Activated CD4-positive, CD25-positive, alpha-beta regulatory T cell treated with anti-CD3 and anti-CD28 coated beads, Interleukin-2, amount 50 U/mL, for 24 hours (primary cell): ENCODE data around the gene GRB10.

Experiments
- ATAC-seq, 2 donors: fragments of 150-1000 bp; cut with Tn5 transposase; one replicate each; pipeline ENCODE4 v1.10.0; 2021; ENCODE audit warnings: mild to moderate bottlenecking in 1 of 2, moderate library complexity in 1 of 2

Gene GRB10

DNA sequence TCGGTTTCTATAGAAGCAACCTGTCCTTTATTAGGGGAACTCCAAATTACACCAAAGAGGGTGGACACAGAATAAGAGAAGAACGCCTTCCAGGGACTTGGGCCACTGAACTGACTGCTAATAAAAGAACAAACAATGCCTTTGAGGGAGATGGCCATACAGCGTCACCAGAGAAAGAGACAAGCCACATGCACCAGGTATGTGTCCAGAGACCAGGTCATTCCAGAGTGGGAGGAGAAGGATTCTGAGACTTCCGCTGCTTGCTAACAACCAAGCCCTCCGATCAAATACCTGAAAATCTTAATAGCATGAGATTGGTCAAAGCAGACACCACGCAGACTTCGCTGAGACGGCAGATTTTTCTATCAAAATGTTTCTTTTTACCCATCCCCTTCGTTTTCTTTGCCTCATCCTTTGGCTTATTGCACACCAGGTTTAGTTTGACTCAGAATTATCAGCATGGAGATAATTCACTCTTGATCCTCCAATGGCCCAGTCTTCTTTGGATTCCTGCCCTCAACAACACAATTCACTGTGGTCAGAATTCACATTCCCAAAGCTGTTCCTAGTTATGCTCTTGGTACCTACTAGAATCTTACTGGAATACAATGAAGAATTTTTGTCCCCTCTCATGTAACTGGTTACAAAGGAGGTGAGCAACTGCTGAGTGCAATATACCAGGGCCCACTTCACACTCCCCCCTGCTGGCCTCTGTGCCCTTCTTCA, 130.1 kb downstream of the GRB10 start:
- no peak for ATAC-seq

DNA sequence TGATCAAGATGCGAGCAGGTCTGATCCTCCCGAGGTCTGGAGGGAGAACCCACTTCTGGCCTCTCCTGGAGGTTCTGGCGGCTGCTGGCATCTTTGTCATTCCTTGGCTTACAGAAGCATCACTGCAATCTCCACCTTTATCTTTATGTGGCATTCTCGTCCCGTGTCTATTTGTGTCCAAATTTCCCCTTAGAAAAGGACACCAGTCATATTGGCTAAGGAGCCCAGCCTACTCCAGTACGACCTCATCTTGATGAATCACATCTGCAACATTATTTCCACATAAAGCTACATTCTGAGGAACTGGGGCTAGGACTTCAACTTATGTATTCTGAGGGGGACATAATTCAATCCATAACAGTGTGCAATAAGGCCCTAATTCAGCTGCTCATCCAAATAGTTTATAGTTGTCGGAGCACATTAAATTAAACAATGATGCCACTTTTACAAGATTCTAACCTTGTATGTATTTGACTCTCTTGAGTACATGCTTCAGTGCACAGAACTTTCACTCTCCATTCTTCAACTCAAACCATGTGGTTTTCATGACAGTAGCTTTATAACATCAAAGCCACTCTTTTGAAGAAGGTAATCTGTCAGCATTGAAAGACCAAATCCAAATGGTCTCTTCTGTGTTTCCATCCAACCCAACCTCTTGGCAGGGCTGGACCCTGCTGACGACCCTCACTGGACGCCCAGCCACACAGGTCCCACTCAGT, 131.3 kb downstream of the GRB10 start:
- ATAC-seq, result no peak

- ATAC-seq, result no peak
These were observed 132.5 kb downstream of the GRB10 start for GRCh38 chr7:50650057-50650664.

- no peak for ATAC-seq
These were observed 133.3 kb downstream of the GRB10 start for GRCh38 chr7:50649259-50649885.

- ATAC-seq, result no peak
These were observed 134.0 kb downstream of the GRB10 start for GRCh38 chr7:50648570-50649169.

GRCh38 chr7:50648076-50648475, 134.6 kb downstream of the GRB10 start:
- no peak for ATAC-seq

DNA sequence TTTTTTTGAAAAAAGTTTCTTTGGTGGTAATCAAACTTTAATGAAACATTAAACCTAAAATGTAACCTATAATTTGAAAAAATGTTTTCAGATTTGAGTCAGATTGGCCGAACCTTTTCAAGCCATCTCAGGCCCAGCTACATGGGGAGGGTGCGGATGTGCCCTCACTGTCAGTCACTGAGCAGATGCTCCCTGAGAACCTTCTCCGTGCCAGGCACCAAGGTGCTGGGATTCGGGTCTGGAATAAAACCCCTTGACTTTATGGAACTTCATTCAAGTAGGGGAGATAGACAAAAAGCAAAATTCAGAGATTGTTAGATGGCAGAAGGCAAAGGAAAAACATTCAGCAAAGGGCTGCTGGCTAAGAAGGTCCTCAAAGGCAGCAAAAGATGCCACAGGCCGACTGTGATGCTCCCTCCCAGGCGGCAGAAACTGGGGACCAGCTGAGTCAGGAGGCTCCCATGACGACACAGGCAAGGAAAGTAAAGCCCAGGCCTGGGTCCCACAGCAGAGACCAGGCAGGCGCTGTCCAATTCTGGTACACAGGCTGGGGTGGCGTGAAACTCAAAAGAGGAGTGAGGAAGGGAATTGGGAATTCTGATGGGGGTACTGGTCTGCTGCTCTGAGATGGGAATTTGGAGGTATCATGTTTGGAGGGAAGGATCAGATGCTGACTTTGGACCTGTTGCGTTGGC, 135.3 kb downstream of the GRB10 start:
- ATAC-seq, result no peak

DNA sequence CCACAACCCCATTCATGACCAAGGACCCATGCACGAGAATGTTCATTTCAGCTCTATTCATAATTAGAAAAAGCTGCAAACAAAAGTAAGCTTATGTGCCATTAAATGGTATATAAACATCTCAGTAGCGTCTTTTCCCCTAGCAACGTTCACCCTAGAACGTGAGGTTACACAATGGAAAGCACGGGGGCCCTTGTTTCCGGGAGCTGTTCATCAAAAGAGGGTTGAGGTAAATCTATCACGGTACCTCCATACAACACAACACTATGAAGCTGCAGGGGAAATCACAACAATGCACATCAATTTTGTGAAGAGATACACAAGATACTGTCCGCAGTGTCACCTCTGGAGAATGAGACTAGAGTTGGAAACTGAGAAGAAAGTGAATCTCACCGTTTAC, 136.6 kb downstream of the GRB10 start:
- ATAC-seq, result no peak

GRCh38 chr7:50645186-50645585, 137.5 kb downstream of the GRB10 start:
- ATAC-seq, result no peak

GRCh38 chr7:50644586-50644985, 138.1 kb downstream of the GRB10 start:
- no peak for ATAC-seq

DNA sequence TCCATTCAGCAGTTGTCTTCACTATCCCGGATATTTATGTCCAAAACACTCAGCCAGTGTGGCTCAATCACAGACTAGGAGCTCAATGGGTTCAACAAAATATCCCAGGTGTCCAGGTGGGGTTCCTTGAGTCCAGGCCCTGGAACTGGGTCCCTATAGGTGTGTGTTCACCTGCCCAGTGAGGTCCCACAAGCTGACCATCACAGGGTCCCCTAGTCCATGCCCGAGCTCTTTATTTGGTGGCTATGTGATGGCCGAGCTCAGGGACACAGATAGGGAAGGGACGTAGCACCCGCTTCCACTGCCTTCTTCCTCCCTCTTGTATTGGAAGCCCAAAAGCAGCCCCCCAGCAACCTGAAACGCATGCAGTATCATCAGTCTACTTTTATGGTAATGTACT, 138.6 kb downstream of the GRB10 start:
- no peak for ATAC-seq

DNA sequence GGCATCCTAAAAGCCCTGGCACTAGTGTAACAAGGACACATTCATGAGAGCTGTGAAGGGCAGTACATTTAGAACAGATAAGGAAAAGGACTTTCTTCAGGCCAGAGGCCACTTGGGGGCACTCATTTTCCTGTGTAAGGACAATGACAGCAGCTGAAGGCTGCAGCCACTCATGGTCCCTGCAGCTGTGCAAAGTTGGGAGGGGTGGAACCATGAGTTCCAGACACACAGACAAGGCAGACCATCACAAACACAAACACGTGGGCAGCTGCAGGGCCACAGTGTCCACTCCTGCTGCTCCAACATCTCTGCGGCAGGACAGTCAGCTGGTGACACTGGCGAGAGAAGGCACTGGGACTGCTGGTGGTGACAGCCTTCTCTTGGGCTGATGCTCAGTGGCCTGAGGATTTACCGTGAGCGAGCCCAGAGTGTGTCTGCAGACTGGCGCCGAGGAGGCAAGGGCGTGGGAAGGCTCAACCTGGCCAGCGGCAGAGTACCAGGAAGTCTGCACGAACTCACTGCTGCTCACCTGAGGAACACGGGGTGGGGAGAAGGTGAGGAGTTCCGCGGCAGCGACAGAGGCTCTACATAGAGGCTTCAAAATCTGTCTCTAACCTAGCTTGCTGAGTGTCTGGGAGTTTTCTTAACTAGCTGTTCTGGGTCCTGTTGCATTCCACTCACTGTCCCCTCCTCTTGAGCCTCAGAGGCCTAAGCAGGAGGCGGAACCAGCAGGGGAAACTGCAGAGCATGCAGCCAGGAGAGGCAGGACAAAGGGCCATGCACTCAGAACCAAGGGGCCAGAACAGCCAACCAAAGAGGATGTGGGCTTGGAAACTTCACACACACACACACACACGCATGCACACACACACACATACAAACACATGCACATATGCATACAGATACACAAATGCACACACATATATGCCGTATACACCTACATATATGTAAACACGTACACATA, 141.0 kb downstream of the GRB10 start:
- no peak for ATAC-seq

GRCh38 chr7:50640779-50641178, 141.9 kb downstream of the GRB10 start:
- ATAC-seq, result no peak

GRCh38 chr7:50640256-50640655, 142.4 kb downstream of the GRB10 start:
- no peak for ATAC-seq

DNA sequence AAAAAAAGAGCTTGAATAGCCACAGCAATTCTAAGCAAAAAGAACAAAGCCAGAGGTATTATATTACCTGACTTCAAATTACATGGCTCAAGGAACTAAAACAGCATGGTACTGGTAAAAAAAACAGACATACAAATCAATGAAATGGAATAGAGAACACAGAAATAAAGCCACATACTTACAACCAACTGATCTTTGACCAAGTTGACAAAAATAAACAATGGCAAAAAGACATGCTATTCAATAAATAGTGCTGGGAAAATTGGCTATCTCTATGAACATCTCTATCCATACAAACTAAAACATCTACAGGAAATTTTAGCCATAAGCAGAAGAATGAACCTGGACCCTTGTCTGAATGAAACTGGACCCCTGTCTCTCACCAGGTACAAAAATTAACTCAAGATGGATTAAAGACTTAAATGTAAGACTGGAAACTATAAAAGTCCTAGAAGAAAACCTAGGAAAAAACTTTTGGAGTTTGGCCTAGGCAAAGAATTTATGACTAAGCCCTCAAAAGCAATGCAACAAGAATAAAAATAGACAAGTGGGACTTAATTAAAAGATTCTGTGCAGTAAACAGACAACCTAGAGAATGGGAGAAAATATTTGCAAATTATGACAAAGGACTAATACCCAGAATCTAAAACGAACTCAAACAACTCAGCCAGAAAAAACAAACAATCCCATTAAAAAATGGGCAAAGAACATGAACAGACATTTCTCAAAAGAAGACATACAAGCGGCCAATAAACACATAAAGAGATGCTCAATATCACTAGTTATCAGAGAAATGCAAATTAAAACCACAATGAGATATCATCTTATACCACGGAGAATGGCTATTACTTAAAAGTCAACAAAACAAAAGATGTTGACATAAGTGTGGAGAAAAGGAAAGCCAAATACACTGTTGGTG, 144.7 kb downstream of the GRB10 start:
- ATAC-seq, result no peak

DNA sequence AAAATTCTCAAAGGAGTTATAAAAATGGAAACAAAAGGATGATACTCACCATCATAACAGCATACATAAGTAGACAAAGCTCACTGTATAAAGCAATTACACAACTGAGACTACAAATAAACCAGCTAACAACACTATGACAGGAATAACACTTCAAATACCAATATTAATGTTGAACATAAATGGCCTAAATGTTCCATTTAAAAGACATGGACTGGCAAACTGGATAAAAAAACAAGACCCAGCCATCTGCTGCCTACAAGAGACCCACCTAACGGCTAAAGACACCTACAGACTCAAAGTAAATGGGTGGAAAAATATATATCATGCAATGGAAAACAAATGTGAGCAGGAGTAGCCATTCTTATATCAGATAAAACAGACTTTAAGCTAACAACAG, 148.3 kb downstream of the GRB10 start:
- ATAC-seq, result no peak

DNA sequence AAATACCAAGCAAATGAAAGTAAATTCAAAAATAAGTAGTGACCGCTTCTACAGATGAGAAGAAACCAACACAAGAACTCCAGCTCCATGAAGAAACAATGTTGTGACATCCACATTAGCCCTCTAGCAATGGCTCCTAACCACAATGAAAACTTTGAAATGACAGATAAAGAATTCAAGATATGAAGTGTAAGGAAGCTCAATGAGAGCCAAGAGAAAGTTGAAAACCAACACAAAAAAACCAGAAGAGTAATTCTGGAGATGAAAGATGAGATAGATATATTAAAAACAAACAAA, 149.3 kb downstream of the GRB10 start:
- ATAC-seq, result no peak

DNA sequence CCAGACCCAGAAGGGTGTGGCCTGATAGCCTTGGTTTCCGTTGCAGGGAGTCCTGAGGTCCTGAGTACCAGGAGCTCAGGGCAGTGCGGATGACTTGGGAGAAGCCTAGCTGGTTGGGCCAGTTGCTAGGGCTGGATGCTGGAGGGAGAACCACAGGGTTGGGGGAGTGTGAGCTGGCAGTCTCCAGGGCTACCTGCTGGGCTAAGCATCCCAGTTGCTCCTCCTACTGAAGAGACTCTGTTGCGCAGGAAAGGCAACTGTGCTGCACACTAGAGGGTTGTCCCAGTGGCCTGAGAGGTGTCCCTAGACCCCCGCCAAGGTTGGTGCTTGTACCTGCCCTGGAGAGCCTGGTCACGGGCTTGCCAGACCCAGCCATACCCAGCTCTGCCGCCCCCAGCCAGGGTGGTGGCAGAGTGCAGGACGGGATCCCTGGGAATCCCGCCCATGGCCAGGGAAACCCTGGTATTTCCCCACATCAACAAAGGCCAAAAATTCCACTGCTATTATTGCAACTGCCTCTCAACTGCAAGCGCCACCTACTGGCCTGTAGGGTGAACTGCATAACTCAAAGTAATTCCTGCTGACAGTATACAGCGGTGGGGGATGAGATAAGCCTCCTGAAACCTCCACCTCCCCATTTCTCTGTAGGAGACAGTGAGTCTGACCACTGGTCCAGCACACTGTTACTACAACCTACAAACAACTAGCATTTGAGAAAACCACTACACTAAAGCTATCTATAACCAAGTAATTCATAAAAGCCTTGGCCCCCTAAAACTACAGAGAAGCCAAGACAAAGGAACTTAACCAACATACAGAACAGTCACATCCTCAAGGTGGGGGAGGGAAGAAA, 149.9 kb downstream of the GRB10 start:
- peak; percentile 55 to 60 for ATAC-seq

- no peak for ATAC-seq
These were observed 151.1 kb downstream of the GRB10 start for GRCh38 chr7:50631639-50632038.
